ENCODE results near the gene GJA10. TPM values are rescaled to one million over a fixed set of nuclear protein-coding genes. Genes with fewer than 3 reads are reported as not detected.

Gene GJA10
- polyA plus RNA-seq, 4 donors = 0.11 TPM; not detected in 3

GRCh38 chr6:89942601-89943000 is 48.3 kb downstream of the GJA10 start:
- DNase-seq (ENCODE audit: low read depth in 4 of 4, low spot score in 2 of 4) = no peak

- no peak for DNase-seq (ENCODE audit: low read depth in 4 of 4, low spot score in 2 of 4)
Observed at GRCh38 chr6:89944181-89944755, 50.0 kb downstream of the GJA10 start.

- no peak for DNase-seq (ENCODE audit: low read depth in 4 of 4, low spot score in 2 of 4)
Observed at GRCh38 chr6:89944826-89945407, 50.6 kb downstream of the GJA10 start.

Other genes with a start within 250 kb of the GJA10 start
- gene MDN1, start 74.7 kb upstream of the GJA10 start, polyA plus RNA-seq (ENCODE audit: insufficient read length in 4 of 4) = 10 to 100 TPM; 29.8 to 49.8 (median 38.9) TPM
- gene CASP8AP2, start 64.6 kb upstream of the GJA10 start, polyA plus RNA-seq (ENCODE audit: insufficient read length in 4 of 4) = 10 to 100 TPM; 22.2 to 29.0 (median 25.4) TPM

Measured in left renal cortex interstitium (tissue), 4 donors.